Astrocyte (in vitro differentiated cells and primary cell): Measurements from ENCODE around the gene CLMP.

ENCODE experiments used
- CTCF ChIP-seq: IDR thresholded peaks from 2 replicates; pipeline ENCODE4 v1.5.1; 2011; ENCODE audit warnings: low read depth, mild to moderate bottlenecking, inconsistent platforms, low read length, moderate library complexity; ENCODE audit not compliant: insufficient read depth
- EZH2 ChIP-seq: IDR thresholded peaks from 2 replicates; pipeline ENCODE4 v1.6.1; 2012; ENCODE audit warnings: mild to moderate bottlenecking, low read length, inconsistent platforms; ENCODE audit not compliant: insufficient read depth

- TF ChIP-seq CTCF = no peak
- TF ChIP-seq EZH2 = no peak
Measured at GRCh38 chr11:123233975-123234334, 38.9 kb upstream of the CLMP start.
